ENCODE results near the gene SPATC1L.
"Not testable (repeated sequence)": the region's sequence is repeated elsewhere in the genome, so short reads cannot be mapped to it uniquely, and the experiment has no call there.

The SPATC1L gene

DNA sequence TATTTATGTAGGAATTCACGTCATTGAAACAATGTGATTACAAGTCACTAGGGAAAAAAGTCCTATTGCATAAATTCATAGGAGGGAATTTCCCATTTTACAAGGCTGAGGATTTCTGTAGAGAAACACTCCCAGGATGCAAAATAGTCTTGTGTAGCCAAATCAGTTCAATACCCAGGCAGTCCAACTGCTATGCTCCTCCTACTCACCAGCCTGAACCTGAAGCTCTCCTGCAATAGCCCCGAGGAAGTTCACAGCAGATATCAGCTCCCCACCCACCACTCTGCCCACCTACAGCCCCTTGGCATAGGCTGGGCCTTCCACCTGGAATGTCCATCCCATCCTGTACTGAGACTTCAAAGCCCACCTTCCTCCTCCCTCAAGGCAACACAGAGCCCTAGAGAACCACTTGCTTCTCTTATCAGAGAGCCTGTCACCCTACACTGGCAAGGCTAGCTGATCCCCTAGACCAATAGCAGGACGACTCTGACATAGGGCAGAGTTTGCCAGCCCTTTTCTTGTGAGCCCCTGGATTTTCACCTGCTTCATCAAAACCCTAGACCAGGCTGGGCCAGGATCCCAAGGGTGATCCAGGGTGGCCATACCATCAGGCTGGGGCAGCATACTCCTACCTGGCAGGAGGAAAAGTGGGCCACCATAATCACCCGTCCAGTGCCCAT, 42.8 kb upstream of the SPATC1L start:
- DNase-seq (ENCODE audit: insufficient read length, low spot score) = no peak
- FAIRE-seq = no peak
- TF ChIP-seq, protein P1, sequence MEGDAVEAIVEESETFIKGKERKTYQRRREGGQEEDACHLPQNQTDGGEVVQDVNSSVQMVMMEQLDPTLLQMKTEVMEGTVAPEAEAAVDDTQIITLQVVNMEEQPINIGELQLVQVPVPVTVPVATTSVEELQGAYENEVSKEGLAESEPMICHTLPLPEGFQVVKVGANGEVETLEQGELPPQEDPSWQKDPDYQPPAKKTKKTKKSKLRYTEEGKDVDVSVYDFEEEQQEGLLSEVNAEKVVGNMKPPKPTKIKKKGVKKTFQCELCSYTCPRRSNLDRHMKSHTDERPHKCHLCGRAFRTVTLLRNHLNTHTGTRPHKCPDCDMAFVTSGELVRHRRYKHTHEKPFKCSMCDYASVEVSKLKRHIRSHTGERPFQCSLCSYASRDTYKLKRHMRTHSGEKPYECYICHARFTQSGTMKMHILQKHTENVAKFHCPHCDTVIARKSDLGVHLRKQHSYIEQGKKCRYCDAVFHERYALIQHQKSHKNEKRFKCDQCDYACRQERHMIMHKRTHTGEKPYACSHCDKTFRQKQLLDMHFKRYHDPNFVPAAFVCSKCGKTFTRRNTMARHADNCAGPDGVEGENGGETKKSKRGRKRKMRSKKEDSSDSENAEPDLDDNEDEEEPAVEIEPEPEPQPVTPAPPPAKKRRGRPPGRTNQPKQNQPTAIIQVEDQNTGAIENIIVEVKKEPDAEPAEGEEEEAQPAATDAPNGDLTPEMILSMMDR (IDR thresholded peaks at IDR 0.05; ENCODE audit: insufficient read depth, missing control alignments) = no peak

DNA sequence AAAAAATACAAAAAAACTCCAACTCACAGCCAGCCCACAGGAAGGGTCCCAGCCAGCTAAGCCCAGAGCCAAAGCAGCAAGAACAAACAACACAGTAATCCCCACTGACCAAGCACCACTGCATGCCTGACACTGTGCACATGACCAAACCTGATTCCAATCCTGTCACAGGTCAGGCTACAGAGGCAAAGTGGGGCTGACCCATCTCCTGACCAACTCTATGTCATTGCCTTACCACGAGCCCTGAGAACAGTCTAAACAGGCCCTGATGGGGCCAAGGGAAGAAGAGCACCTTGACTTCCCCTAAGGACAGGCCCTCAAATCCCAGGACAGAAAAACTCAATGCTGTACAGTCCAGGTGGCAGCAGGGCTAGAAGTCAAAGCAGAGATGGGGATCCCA, 41.9 kb upstream of the SPATC1L start:
- FAIRE-seq (no peak), DNase-seq (ENCODE audit: insufficient read length, low spot score) (no peak)
- TF ChIP-seq, protein P1 (IDR thresholded peaks at IDR 0.05; ENCODE audit: insufficient read depth, missing control alignments) = no peak

DNA sequence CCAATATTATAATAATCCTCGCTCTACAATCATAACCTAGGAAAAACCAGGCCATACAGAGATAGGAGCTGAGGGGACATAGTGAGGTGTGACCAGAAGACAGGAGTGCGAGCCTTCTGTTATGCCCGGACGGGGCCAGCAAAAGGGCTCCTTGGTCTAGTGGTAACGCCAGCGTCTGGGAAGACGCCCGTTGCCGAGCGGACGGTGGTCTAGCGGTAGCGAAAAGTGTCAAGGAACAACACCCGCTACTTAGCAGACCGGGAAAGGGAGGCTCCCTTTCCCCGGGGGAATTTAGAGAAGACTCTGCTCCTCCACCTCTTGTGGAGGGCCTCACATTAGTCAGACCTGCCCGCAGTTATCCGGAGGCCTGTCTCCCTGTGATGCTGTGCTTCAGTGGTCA, 39.4 kb upstream of the SPATC1L start:
- not testable (repeated sequence) for DNase-seq (ENCODE audit: insufficient read length, low spot score); FAIRE-seq

DNA sequence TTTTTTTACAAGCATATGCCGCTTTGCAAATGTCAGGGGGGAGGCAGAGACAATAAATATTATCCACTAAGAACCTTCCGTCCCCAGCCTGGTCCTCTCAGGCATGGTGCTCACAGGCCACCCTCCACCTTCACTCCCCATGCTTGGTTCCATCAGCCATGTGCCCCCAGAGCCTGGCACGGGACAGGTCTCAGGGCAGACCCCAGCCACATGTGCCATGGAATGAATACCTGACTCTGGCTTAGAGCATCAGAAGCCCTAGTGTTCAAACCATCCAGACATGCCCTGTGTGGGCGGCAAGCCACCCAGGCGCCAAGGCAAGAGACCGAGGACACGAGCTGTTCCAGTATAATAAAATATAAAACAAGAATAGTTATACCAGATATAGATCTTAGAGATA, 39.0 kb upstream of the SPATC1L start:
- no peak for FAIRE-seq
- no peak for DNase-seq (ENCODE audit: insufficient read length, low spot score)
- TF ChIP-seq, protein P1 (IDR thresholded peaks at IDR 0.05; ENCODE audit: insufficient read depth, missing control alignments) = no peak

DNA sequence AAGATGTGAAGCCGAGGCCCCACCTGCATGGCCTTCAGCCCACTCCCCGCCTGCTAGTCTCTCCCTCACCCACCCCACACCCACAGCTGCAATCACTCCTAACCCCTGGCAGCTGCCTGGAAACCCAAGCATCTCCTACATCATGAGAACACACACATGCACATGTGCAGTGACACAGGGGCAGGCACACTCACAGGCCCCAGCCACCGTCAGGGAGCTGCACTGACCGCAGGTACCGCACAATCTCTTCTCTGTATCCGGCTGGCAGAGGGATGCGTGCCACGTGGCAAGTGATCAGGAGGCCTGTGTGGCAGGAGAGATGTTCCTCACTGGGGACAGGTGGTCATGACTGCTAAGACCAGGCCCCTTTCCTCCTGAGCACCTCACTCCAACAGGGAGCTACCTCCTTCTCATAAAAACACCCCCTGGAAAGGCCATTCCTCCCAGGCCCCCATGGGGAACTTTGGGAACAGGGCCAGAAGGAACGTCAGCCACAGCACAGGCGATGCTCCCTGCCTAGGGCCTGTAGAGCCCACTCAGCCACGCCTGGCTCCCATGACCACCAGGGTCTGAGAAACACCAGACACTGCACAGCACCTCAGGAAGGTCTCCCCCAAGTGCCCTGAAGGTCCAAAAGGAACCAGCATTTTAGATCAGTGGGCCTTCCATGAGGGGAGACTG, 38.3 kb upstream of the SPATC1L start:
- DNase-seq (ENCODE audit: insufficient read length, low spot score) = no peak
- TF ChIP-seq, protein P1 (IDR thresholded peaks at IDR 0.05; ENCODE audit: insufficient read depth, missing control alignments) = no peak
- no peak for FAIRE-seq

DNA sequence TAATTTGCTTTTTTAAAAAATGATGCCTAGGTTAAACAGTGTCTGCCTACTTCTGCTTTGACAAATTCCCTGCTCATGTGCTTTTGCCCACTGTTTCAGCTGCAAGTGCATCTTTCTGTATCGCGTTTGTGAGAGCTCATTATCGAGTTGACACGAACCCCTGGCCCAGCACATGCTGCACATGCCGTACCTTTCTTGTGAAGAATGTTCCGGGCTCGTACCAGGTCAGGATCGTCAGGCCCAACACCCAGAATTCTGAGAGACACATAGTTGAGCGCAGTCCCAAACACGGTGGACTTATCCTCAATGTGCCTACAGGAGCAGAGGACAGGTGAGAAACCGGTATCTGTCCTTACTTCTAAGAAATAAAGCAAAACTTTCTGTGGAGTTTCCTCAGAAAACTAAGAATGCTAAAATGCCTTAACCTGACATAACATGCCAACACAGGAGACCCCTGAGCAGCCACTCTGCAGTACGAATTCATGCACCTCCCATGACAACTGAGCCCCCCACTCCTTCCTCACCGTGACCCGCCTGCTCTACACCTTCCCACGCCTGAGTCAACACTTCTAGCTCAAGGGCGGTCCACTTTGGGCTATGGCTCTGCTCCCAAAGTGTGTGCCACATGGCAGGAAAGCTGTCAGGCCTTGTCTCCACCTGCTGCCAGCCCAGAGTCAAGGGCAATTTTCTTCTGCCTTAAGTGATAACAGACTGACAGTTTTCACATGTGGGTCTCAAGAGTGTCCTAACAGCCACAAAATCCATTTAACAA, 37.6 kb upstream of the SPATC1L start:
- DNase-seq (ENCODE audit: insufficient read length, low spot score) = no peak
- TF ChIP-seq, protein P1 (IDR thresholded peaks at IDR 0.05; ENCODE audit: insufficient read depth, missing control alignments) = no peak
- no peak for FAIRE-seq

DNA sequence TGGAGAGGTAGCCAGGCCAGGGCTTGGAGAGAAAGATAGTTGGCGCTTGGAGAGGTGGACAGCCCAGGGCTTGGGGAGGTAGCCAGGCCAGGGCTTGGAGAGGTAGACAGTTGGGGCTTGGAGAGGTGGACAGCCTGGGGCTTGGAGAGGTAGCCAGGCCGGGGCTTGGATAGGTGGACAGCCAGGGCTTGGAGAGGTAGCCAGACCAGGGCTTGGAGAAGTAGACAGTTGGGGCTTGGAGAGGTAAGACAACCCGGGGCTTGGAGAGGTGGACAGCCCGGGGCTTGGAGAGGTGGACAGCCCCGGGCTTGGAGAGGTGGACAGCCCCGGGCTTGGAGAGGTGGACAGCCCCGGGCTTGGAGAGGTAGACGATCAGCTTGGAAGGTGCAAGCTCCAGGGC, 36.6 kb upstream of the SPATC1L start:
- TF ChIP-seq, protein P1 (IDR thresholded peaks at IDR 0.05; ENCODE audit: insufficient read depth, missing control alignments) = no peak
- no peak for FAIRE-seq

More for the DNA sequence above, 36.6 kb upstream of the SPATC1L start:
- DNase-seq (ENCODE audit: insufficient read length, low spot score) = no peak

Measured in D721Med (cell line).